Osteoblast (primary cell): ENCODE data around the gene NEK6. TPM values are rescaled to one million over a fixed set of nuclear protein-coding genes. Genes with fewer than 3 reads are reported as not detected.
A peak's percentile ranks its signal among the peaks of the same experiment; 100 is the strongest.

Source experiments
- DNase-seq: peaks from one replicate; pipeline ENCODE4 v3.0.0; 2011; ENCODE audit warnings: low spot score, mixed read lengths; ENCODE audit not compliant: insufficient read length; ENCODE audit errors: missing footprints
- H2AFZ ChIP-seq: 2 replicates; pipeline ENCODE4 v1.6.0; 2011; ENCODE audit warnings: mild to moderate bottlenecking, low read length
- H3K27ac ChIP-seq: 2 replicates; pipeline ENCODE4 v1.5.1; 2011; ENCODE audit warnings: mild to moderate bottlenecking, low read depth, low read length, moderate library complexity
- H3K27me3 ChIP-seq: 2 replicates; pipeline ENCODE4 v1.6.0; 2012; ENCODE audit warnings: mild to moderate bottlenecking, control low read depth, inconsistent platforms, low read length, moderate library complexity; ENCODE audit not compliant: insufficient read depth
- H3K36me3 ChIP-seq: 2 replicates; pipeline ENCODE4 v1.5.1; 2011; ENCODE audit warnings: mild to moderate bottlenecking, low read length, control low read depth, moderate library complexity; ENCODE audit not compliant: insufficient read depth
- H3K4me1 ChIP-seq: 2 replicates; pipeline ENCODE4 v1.5.1; 2011; ENCODE audit warnings: mild to moderate bottlenecking, low read length, control low read depth, moderate library complexity; ENCODE audit not compliant: insufficient read depth
- H3K4me2 ChIP-seq: 2 replicates; pipeline ENCODE4 v1.6.0; 2011; ENCODE audit warnings: mild to moderate bottlenecking, low read length; ENCODE audit not compliant: insufficient read depth
- H3K4me3 ChIP-seq: fragments of 200-600 bp; sonication (generic); 3 replicates; pipeline ENCODE4 v1.5.1; 2012; ENCODE audit warnings: mild to moderate bottlenecking, low read length, inconsistent platforms; ENCODE audit not compliant: insufficient read depth
- H3K79me2 ChIP-seq: 2 replicates; pipeline ENCODE4 v1.6.0; 2012; ENCODE audit warnings: mild to moderate bottlenecking, low read length, control low read depth, inconsistent platforms; ENCODE audit not compliant: insufficient read depth
- H3K9me3 ChIP-seq: 2 replicates; pipeline ENCODE4 v1.5.1; 2011; ENCODE audit warnings: low read depth, low read length, control low read depth
- H4K20me1 ChIP-seq: 2 replicates; pipeline ENCODE4 v1.6.0; 2012; ENCODE audit warnings: mild to moderate bottlenecking, low read length, control low read depth; ENCODE audit not compliant: insufficient read depth
- total RNA-seq: library from RNA; depleted of rRNA; stranded (reverse); fragments of >200 nt; gene quantifications from 2 replicates; pipeline ENCODE4 v1.2.3, GENCODE V29; 2012
- TF ChIP-seq, protein P1 (sequence below): IDR thresholded peaks from 2 replicates; pipeline ENCODE4 v1.5.1; 2011; ENCODE audit warnings: mild to moderate bottlenecking, low read depth, low read length, moderate library complexity; ENCODE audit errors: extremely low read depth

Gene NEK6
- total RNA-seq, 1 donor, result 128 TPM

DNA sequence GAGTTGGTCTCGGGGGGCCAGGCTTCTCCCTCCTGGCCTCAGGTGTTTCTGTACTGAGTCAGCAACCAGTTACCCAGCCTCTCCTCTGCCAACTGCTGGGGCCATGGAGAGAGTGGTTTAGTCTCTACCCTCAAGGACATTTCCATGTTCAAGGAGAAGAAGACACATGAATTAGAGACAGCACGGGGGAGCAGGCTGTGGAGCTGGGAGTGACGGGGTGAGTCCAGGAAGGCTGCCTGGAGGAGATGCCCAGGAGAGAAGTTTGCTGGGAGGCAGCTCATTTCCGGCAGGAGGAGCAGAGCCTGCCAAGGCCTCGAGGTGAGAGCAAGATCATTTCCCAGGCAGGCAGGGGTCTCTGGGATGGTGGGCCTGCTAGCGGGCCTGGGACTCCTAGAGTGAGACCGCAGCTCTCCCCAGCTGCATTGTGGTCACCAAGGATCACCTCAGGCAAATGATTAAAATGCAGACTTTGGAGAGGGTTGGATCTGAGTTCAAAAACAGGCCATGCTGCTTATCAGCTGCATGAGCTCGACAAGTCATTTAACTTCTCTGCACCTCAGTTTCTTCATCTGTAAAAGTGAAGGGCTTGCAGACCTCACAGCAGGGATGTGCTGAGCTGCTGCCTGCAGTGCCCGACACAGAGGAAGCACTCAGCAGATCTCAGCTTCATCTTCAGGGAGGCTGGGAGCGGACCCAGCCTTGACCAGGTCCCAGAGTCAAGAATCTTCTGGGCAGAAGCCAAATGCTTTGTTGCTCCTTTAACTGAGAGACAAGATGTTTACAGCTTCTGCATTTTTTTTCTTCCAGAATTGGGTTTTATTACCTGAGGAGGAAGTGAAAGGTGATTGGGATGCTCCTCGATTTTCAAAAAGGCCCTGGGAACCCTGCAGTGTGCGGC lies 35.2 kb downstream of the NEK6 start:
- Histone ChIP-seq H3K27me3 (no peaks in the 10 kb centered on the region), H3K4me1 (peaks cover 59% of the 10 kb centered on the region), H3K79me2 (peaks cover 100% of the 10 kb centered on the region), H2AFZ (no peak overlapping the region), H3K9me3 (no peaks in the 10 kb centered on the region), H3K4me3 (no peak overlapping the region), H3K4me2 (no peak overlapping the region), H3K36me3 (peaks cover 68% of the 10 kb centered on the region), H4K20me1 (peaks cover 9% of the 10 kb centered on the region), H3K27ac (peak overlapping the region; percentile 61)
- peak; percentile 83 for DNase-seq
- TF ChIP-seq, protein P1, sequence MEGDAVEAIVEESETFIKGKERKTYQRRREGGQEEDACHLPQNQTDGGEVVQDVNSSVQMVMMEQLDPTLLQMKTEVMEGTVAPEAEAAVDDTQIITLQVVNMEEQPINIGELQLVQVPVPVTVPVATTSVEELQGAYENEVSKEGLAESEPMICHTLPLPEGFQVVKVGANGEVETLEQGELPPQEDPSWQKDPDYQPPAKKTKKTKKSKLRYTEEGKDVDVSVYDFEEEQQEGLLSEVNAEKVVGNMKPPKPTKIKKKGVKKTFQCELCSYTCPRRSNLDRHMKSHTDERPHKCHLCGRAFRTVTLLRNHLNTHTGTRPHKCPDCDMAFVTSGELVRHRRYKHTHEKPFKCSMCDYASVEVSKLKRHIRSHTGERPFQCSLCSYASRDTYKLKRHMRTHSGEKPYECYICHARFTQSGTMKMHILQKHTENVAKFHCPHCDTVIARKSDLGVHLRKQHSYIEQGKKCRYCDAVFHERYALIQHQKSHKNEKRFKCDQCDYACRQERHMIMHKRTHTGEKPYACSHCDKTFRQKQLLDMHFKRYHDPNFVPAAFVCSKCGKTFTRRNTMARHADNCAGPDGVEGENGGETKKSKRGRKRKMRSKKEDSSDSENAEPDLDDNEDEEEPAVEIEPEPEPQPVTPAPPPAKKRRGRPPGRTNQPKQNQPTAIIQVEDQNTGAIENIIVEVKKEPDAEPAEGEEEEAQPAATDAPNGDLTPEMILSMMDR, result no peak

DNA sequence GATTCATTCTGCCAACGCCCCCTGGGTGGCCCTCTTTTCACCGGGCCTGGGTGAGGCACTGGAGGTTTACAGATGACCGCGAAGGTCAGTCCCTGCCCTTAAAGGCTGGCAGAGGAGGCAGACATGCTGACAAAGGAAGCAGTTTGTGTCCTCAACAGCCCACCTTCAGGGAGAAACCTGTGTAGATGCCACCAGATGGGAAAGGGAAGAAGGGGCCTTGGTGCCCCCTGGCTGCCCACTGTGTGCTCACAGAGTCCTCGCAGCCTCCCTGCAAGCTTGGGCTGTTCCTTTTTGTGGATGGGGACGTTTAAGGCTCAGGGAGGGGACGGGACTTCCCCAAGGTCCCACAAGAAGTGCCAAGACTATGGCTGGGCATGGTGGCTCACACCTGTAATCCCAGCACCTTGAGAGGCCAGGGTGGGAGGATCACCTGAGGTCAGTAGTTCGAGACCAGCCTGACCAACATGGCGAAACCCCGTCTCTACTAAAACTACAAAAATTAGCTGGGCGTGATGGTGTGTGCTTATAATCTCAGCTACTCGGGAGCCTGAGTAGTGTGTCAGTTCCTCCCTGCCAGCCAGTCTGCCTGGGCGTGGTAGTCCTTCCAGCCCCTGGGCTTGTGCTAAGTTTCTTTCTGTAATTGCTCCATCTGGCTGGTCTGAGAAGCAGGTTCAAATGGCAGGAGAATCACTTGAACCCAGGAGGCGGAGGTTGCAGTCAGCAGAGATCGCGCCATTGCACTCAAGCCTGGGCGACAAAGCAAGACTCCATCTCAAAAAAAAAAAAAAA lies 36.2 kb downstream of the NEK6 start:
- H3K79me2 ChIP-seq, result peaks cover 100% of the 10 kb centered on the region
- peak; percentile 90 for DNase-seq
- H3K27me3 ChIP-seq, result no peaks in the 10 kb centered on the region
- peaks cover 64% of the 10 kb centered on the region for H3K4me1 ChIP-seq
- TF ChIP-seq, protein P1, result no peak
- H3K36me3 ChIP-seq, result peaks cover 64% of the 10 kb centered on the region
- no peak overlapping the region for H2AFZ ChIP-seq
- no peak overlapping the region for H3K4me2 ChIP-seq
- H3K9me3 ChIP-seq, result no peaks in the 10 kb centered on the region
- H3K27ac ChIP-seq, result peak overlapping the region; percentile 61
- H3K4me3 ChIP-seq, result no peak overlapping the region
- H4K20me1 ChIP-seq, result peaks cover 12% of the 10 kb centered on the region

DNA sequence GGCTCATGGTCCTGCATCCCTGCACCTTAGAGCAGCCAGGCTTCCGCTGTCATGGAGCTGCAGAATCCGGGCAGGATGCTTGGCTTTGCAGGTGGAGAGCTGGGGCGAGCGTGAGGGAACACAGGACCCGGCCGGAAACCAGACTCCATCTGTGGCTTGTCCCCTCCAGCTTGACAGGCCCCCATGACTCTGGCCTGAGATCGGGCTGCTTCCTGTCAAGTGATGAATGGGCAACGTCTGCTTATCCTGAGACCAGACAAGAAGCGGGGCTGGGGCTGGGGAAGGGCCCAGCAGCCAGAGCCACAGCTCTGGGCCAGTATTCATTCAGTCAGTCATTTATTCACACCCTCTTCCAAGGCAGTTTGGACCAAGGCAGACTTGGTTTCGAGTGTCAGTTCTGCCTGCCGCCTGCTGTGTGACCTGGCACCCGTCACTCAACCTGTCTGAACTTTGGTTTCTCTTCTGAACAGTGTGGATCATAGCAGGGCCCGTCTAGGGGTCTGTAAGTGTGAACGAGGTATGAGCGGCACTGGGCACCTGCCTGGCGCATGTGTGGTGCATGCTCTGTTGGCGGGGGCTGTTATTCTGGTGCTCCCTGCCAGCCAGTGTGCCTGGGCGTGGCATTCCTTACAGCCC lies 37.5 kb downstream of the NEK6 start:
- peaks cover 100% of the 10 kb centered on the region for H3K79me2 ChIP-seq
- TF ChIP-seq, protein P1, result no peak
- H3K27ac ChIP-seq, result peak overlapping the region; percentile 49
- H3K4me2 ChIP-seq, result no peak overlapping the region
- H3K9me3 ChIP-seq, result no peaks in the 10 kb centered on the region
- no peak for DNase-seq
- H3K27me3 ChIP-seq, result no peaks in the 10 kb centered on the region
- H3K4me3 ChIP-seq, result no peak overlapping the region
- H4K20me1 ChIP-seq, result peaks cover 15% of the 10 kb centered on the region
- H3K36me3 ChIP-seq, result peaks cover 54% of the 10 kb centered on the region
- no peak overlapping the region for H2AFZ ChIP-seq
- peaks cover 69% of the 10 kb centered on the region for H3K4me1 ChIP-seq

DNA sequence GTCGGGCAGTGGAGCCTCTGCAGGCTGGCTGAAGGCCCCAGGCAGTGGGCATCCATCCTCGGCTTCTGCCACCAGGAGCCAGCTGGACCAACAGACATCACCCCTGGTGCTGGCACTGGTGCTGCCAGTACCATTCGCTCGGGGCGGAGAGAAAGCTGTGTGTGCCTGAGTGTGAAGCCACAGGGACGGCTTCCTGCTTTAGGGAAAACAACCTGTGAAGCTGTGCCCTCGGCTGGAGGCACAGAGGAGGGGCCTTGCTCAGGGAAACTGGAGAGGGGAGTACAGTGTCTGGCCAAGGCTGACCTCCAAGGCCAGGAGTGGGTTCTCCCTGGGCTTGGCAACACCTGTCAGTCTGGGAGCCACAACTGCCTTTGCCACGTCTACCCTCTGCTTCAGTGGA lies 38.3 kb downstream of the NEK6 start:
- Histone ChIP-seq H3K4me2 (no peak overlapping the region), H3K36me3 (peaks cover 48% of the 10 kb centered on the region), H2AFZ (no peak overlapping the region), H3K79me2 (peaks cover 100% of the 10 kb centered on the region), H3K27ac (peak overlapping the region; percentile 49), H3K9me3 (no peaks in the 10 kb centered on the region), H3K4me1 (peaks cover 63% of the 10 kb centered on the region), H3K4me3 (no peak overlapping the region), H4K20me1 (peaks cover 19% of the 10 kb centered on the region), H3K27me3 (no peaks in the 10 kb centered on the region)
- TF ChIP-seq, protein P1, result no peak
- DNase-seq, result no peak
